HCT116 (cell line): Measurements from ENCODE around the gene RHCE. TPM values are rescaled to one million over a fixed set of nuclear protein-coding genes. Genes with fewer than 3 reads are reported as not detected.
"Not testable (repeated sequence)": the region's sequence is repeated elsewhere in the genome, so short reads cannot be mapped to it uniquely, and the experiment has no call there.

Experiments used
- ATAC-seq: fragments of 200-7000 bp; cut with Tn5 transposase; 2 replicates; pipeline ENCODE4 v1.9.1; 2020; ENCODE audit warnings: mild to moderate bottlenecking, moderate library complexity
- BruUV-seq: library from RNA; stranded (reverse); fragments of 400-500 nt; replicated peaks from 2 replicates; lab custom pipeline; 2021; lab: Mats Ljungman, UMichigan
- CTCF ChIA-PET: fragments of 300-600 bp; sonication (Branson Sonifier 250); formaldehyde crosslinking; loops from one replicate; lab custom pipeline; 2021; ENCODE audit warnings: antibody characterized with exemption; lab: Charles Lee
- POLR2A ChIA-PET: fragments of 300-600, 350-600 bp; sonication (Branson Sonifier 250); formaldehyde crosslinking; loops from one replicate; lab custom pipeline; 2021; ENCODE audit warnings: antibody characterized with exemption; lab: Charles Lee
- RAD21 ChIA-PET, 2 experiments: fragments of 300-600 bp; sonication (Branson Sonifier 250); formaldehyde crosslinking; loops; one replicate each; lab custom pipeline; 2023; ENCODE audit warnings: low total read pairs in 2 of 2; ENCODE audit not compliant: uncharacterized antibody in 2 of 2, unreplicated experiment in 2 of 2, low non-redundant PET in 1 of 2; lab: Charles Lee
- DNase-seq: peaks from one replicate; pipeline ENCODE4 v3.0.0-alpha.2; 2010; ENCODE audit warnings: low read depth, low spot score
- H2AFZ ChIP-seq: fragments of 200-600 bp; shearing (Covaris generic), sonication (generic); 2 replicates; pipeline ENCODE4 v1.6.1; 2017; ENCODE audit warnings: low read depth, mixed run types, mixed read lengths, antibody characterized with exemption, low read length; ENCODE audit not compliant: poor library complexity, severe bottlenecking
- H3K27ac ChIP-seq: 2 replicates; pipeline ENCODE4 v1.5.1; 2012; ENCODE audit warnings: low read depth, low read length
- H3K27me3 ChIP-seq: fragments of 200-600 bp; sonication (generic); 2 replicates; pipeline ENCODE4 v1.6.1; 2016; ENCODE audit warnings: mixed run types, low read length, mixed read lengths; ENCODE audit not compliant: insufficient read depth
- H3K36me3 ChIP-seq, 2 experiments: fragments of 200-500 bp in 1 of 2; fragments of 200-600 bp in 1 of 2; sonication (Bioruptor generic) in 1 of 2; sonication (generic) in 1 of 2; 2 replicates each; pipeline versions ENCODE4 v1.5.1 to v1.6.1; 2014 to 2016; ENCODE audit warnings: low read length in 2 of 2, inconsistent platforms in 1 of 2, mixed read lengths in 1 of 2, mixed run types in 1 of 2; ENCODE audit not compliant: insufficient read depth in 2 of 2, control insufficient read depth in 1 of 2
- H3K4me1 ChIP-seq, 2 experiments: fragments of 200-600 bp in 1 of 2; sonication (generic) in 1 of 2; 2 replicates each; pipeline versions ENCODE4 v1.5.1 to v1.6.1; 2012 to 2017; ENCODE audit warnings: low read length in 2 of 2, inconsistent platforms in 1 of 2, mild to moderate bottlenecking in 1 of 2, mixed read lengths in 1 of 2, mixed run types in 1 of 2, moderate library complexity in 1 of 2; ENCODE audit not compliant: insufficient read depth in 2 of 2, control insufficient read depth in 1 of 2
- H3K4me2 ChIP-seq: fragments of 200-600 bp; sonication (generic); 2 replicates; pipeline ENCODE4 v1.6.1; 2017; ENCODE audit warnings: mixed run types, low read length, mixed read lengths
- H3K4me3 ChIP-seq, 2 experiments: fragments of 200-600 bp in 1 of 2; sonication (generic) in 1 of 2; replicated peaks in 1 of 2; 2 replicates each; pipeline ENCODE4 v1.5.1; 2011 to 2016; ENCODE audit warnings: low read length in 2 of 2, control low read depth in 1 of 2, low read depth in 1 of 2, mild to moderate bottlenecking in 1 of 2, mixed read lengths in 1 of 2, mixed run types in 1 of 2
- H3K79me2 ChIP-seq: fragments of 200-600 bp; sonication (generic); 2 replicates; pipeline ENCODE4 v1.6.1; 2017; ENCODE audit warnings: mild to moderate bottlenecking, mixed run types, low read length, moderate library complexity, mixed read lengths; ENCODE audit not compliant: insufficient read depth
- H3K9ac ChIP-seq: fragments of 200-600 bp; sonication (generic); 2 replicates; pipeline ENCODE4 v1.6.1; 2016; ENCODE audit warnings: low read length, mixed read lengths
- H3K9me2 ChIP-seq: fragments of 200-600 bp; sonication (generic), shearing (Covaris generic); 2 replicates; pipeline ENCODE4 v1.6.1; 2017; ENCODE audit warnings: mixed run types, mild to moderate bottlenecking, moderate library complexity; ENCODE audit not compliant: insufficient read depth
- H3K9me3 ChIP-seq, 2 experiments: fragments of 200-500 bp in 1 of 2; fragments of 200-600 bp in 1 of 2; sonication (Bioruptor generic) in 1 of 2; sonication (generic) in 1 of 2; 2 replicates each; pipeline ENCODE4 v1.6.1; 2014 to 2017; ENCODE audit warnings: low read length in 2 of 2, mixed read lengths in 2 of 2, inconsistent platforms in 1 of 2, low read depth in 1 of 2, mild to moderate bottlenecking in 1 of 2, mixed run types in 1 of 2, moderate library complexity in 1 of 2; ENCODE audit not compliant: control insufficient read depth in 1 of 2, insufficient read depth in 1 of 2
- H4K20me1 ChIP-seq: fragments of 200-600 bp; sonication (generic), shearing (Covaris generic); 2 replicates; pipeline ENCODE4 v1.6.1; 2017; ENCODE audit warnings: mixed run types, mild to moderate bottlenecking, moderate library complexity; ENCODE audit not compliant: insufficient read depth
- CBX3 ChIP-seq: IDR thresholded peaks from 2 replicates; pipeline ENCODE4 v1.6.1; 2012; ENCODE audit warnings: low read depth
- CEBPB ChIP-seq: IDR thresholded peaks from 2 replicates; pipeline ENCODE4 v1.6.1; 2012; ENCODE audit warnings: low read depth
- EGR1 ChIP-seq: IDR thresholded peaks from 2 replicates; pipeline ENCODE4 v1.6.1; 2012; ENCODE audit warnings: low read depth
- EZH2 ChIP-seq: fragments of 200-600 bp; sonication (generic); IDR thresholded peaks from 2 replicates; pipeline ENCODE4 v1.6.1; 2017; ENCODE audit warnings: antibody characterized with exemption, mixed run types
- FOSL1 ChIP-seq: IDR thresholded peaks from 2 replicates; pipeline ENCODE4 v1.6.1; 2012; ENCODE audit warnings: low read depth
- MAX ChIP-seq: IDR thresholded peaks from 2 replicates; pipeline ENCODE4 v1.6.1; 2012
- POLR2A ChIP-seq: IDR thresholded peaks from 2 replicates; pipeline ENCODE4 v1.7.0; 2011; ENCODE audit warnings: borderline replicate concordance; ENCODE audit not compliant: insufficient read depth, insufficient read length; ENCODE audit errors: extremely low read depth
- POLR2AphosphoS5 ChIP-seq: IDR thresholded peaks from 2 replicates; pipeline ENCODE4 v1.6.1; 2011; ENCODE audit warnings: mild to moderate bottlenecking, low read depth, low read length, moderate library complexity
- TCF7L2 ChIP-seq: IDR thresholded peaks from 2 replicates; pipeline ENCODE4 v1.7.0; 2011; ENCODE audit warnings: borderline replicate concordance, inconsistent platforms; ENCODE audit not compliant: insufficient read depth, insufficient read length; ENCODE audit errors: extremely low read depth
- YY1 ChIP-seq: IDR thresholded peaks from 2 replicates; pipeline ENCODE4 v1.6.1; 2011; ENCODE audit warnings: low read length, low read depth, moderate library complexity, mild to moderate bottlenecking; ENCODE audit not compliant: insufficient replicate concordance; ENCODE audit errors: extremely low read depth
- ZBTB33 ChIP-seq: IDR thresholded peaks from 2 replicates; pipeline ENCODE4 v1.6.1; 2011; ENCODE audit warnings: mild to moderate bottlenecking, low read length, moderate library complexity; ENCODE audit not compliant: insufficient replicate concordance; ENCODE audit errors: extremely low read depth
- ZFX ChIP-seq: fragments of 450-650 bp; IDR thresholded peaks from 2 replicates; pipeline ENCODE4 v1.6.1; 2017
- intact Hi-C: fragments of 100-400 bp; cut with micrococcal nuclease; formaldehyde crosslinking; loops from 2 replicates; pipeline ENCODE4 v1.10.0; 2022
- total RNA-seq: library from RNA; stranded (reverse); gene quantifications from one replicate; pipeline ENCODE4 v1.2.1, GENCODE V29; 2021; ENCODE audit not compliant: unreplicated experiment

The RHCE gene
- total RNA-seq, 1 experiment from 2014 or later = 0.64 TPM

GRCh38 chr1:25461849-25462248 lies 41.2 kb upstream of the RHCE start:
- no peak overlapping the region for H3K4me3 ChIP-seq
- H3K4me1 ChIP-seq = no peaks in the 10 kb centered on the region
- H3K9me2 ChIP-seq = no peaks in the 10 kb centered on the region
- no peak overlapping the region for H3K27ac ChIP-seq
- no peaks in the 10 kb centered on the region for H3K79me2 ChIP-seq
- ATAC-seq (no peak), DNase-seq (no peak)
- no TSS peak for BruUV-seq
- no peak overlapping the region for H3K4me2 ChIP-seq
- POLR2A ChIA-PET = no interaction called here
- H3K27me3 ChIP-seq = no peaks in the 10 kb centered on the region
- H2AFZ ChIP-seq = no peak overlapping the region
- H3K9ac ChIP-seq = no peak overlapping the region
- no peak for TF ChIP-seq YY1
- TF ChIP-seq POLR2A = no peak
- TF ChIP-seq EZH2 = no peak
- no peak for TF ChIP-seq MAX
- TF ChIP-seq EGR1 = no peak
- TF ChIP-seq ZFX = no peak
- TF ChIP-seq FOSL1 = no peak
- TF ChIP-seq CEBPB = no peak
- no peak for TF ChIP-seq ZBTB33
- TF ChIP-seq TCF7L2 = no peak
- no peak for TF ChIP-seq POLR2AphosphoS5
- no peak for TF ChIP-seq CBX3
- no peaks in the 10 kb centered on the region for H4K20me1 ChIP-seq
- intact Hi-C loops = no loop called here
- RAD21 ChIA-PET = no interaction called here
- no peaks in the 10 kb centered on the region for H3K9me3 ChIP-seq
- CTCF ChIA-PET = no interaction called here
- H3K36me3 ChIP-seq = no peaks in the 10 kb centered on the region

GRCh38 chr1:25460816-25461215 lies 40.2 kb upstream of the RHCE start:
- H3K9me2 ChIP-seq, H3K9me3 ChIP-seq, H3K9ac ChIP-seq, H3K27ac ChIP-seq, DNase-seq, H3K4me3 ChIP-seq, H2AFZ ChIP-seq, H3K36me3 ChIP-seq, intact Hi-C loops, ATAC-seq, H3K4me2 ChIP-seq, POLR2A ChIA-PET, H3K79me2 ChIP-seq, RAD21 ChIA-PET, BruUV-seq, H4K20me1 ChIP-seq, CTCF ChIA-PET, H3K4me1 ChIP-seq, H3K27me3 ChIP-seq: not testable (repeated sequence)
